GM12891 (cell line): ENCODE measurements around the gene IREB2.

Experiments used
- PAX5 ChIP-seq: IDR thresholded peaks from 2 replicates; pipeline ENCODE4 v1.6.1; 2011; ENCODE audit warnings: low read length, moderate library complexity, mild to moderate bottlenecking; ENCODE audit not compliant: insufficient read depth, severe bottlenecking
- POLR2A ChIP-seq: IDR thresholded peaks from 2 replicates; pipeline ENCODE4 v1.6.1; 2011; ENCODE audit warnings: low read depth, low read length, control low read depth
- POLR2AphosphoS5 ChIP-seq: IDR thresholded peaks from 2 replicates; pipeline ENCODE4 v1.6.1; 2011; ENCODE audit warnings: low read depth, low read length, control low read depth
- POU2F2 ChIP-seq: IDR thresholded peaks from 2 replicates; pipeline ENCODE4 v1.6.1; 2011; ENCODE audit warnings: low read depth, mild to moderate bottlenecking, control low read depth, low read length, moderate library complexity
- SPI1 ChIP-seq: IDR thresholded peaks from 2 replicates; pipeline ENCODE4 v1.6.1; 2011; ENCODE audit warnings: low read depth, low read length, control low read depth
- TAF1 ChIP-seq: IDR thresholded peaks from 2 replicates; pipeline ENCODE4 v1.6.1; 2011; ENCODE audit warnings: low read depth, low read length, control low read depth

- TF ChIP-seq SPI1 (no peak), POLR2A (no peak), POLR2AphosphoS5 (no peak), TAF1 (no peak), POU2F2 (no peak), PAX5 (no peak)
These were observed 27.0 kb upstream of the IREB2 start for GRCh38 chr15:78411061-78411460.
